Activated B cell treated with CpG ODN at 0.5 μM for 24 hours (primary cell): ENCODE measurements around the gene SDC1. TPM values are rescaled to one million over a fixed set of nuclear protein-coding genes. Genes with fewer than 3 reads are reported as not detected.

Experiments
- ATAC-seq: fragments of 200-7000 bp; cut with Tn5 transposase; one replicate; pipeline ENCODE4 v1.10.0; 2021; ENCODE audit warnings: low read depth, mild to moderate bottlenecking, moderate library complexity
- CTCF ChIA-PET: fragments of 350-600 bp; sonication (Branson Sonifier 250); formaldehyde crosslinking; loops from one replicate; lab custom pipeline; 2021; ENCODE audit warnings: antibody characterized with exemption; lab: Charles Lee
- POLR2A ChIA-PET: fragments of 350-600 bp; sonication (Branson Sonifier 250); formaldehyde crosslinking; loops from one replicate; lab custom pipeline; 2021; ENCODE audit warnings: antibody characterized with exemption; lab: Charles Lee
- DNase-seq: peaks from one replicate; pipeline ENCODE4 v3.0.0; 2022
- H3K27ac Mint-ChIP-seq: one replicate; pipeline ENCODE4 v1.8.0; 2020; ENCODE audit warnings: mixed read lengths
- H3K27me3 Mint-ChIP-seq: one replicate; pipeline ENCODE4 v1.8.0; 2021; ENCODE audit warnings: mixed read lengths
- H3K36me3 Mint-ChIP-seq: one replicate; pipeline ENCODE4 v1.8.0; 2021; ENCODE audit warnings: low read depth, mixed read lengths
- H3K4me1 Mint-ChIP-seq: one replicate; pipeline ENCODE4 v1.8.0; 2021; ENCODE audit warnings: mixed read lengths
- H3K4me3 Mint-ChIP-seq: one replicate; pipeline ENCODE4 v1.8.0; 2020; ENCODE audit warnings: mild to moderate bottlenecking, mixed read lengths
- H3K9me3 Mint-ChIP-seq: one replicate; pipeline ENCODE4 v1.8.0; 2020; ENCODE audit warnings: mixed read lengths
- intact Hi-C: fragments of 100-400 bp; cut with micrococcal nuclease; formaldehyde crosslinking; loops from one replicate; pipeline ENCODE4 v1.15.1; 2024
- total RNA-seq: library from RNA; stranded (reverse); gene quantifications from 2 replicates; pipeline ENCODE4 v1.2.3, GENCODE V29; 2022
- TF ChIP-seq, protein P1 (sequence below): fragments of 200-600 bp; IDR thresholded peaks from one replicate; pipeline ENCODE4 v1.8.0; 2022; ENCODE audit warnings: antibody characterized with exemption, mild to moderate bottlenecking

SDC1 gene
- total RNA-seq, 1 donor from 2014 or later: not detected

DNA sequence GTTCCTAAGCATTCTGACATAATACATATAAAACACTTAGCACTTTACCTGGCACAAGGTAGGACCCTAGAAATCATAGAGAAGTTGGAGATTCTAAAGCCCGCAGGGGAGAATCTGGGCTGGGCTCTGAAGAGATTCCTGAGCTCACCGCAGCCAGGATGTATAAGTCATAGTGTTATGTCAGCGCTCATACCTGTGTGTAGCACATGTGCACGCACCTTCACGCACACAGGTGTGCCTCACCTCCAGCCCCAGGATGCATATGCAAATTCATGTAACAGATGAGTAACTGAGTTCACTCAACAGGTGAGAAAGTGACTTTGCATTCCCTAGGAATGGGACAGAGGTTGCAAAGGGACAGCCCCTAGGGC lies 7.9 kb upstream of the SDC1 start:
- H3K4me3 Mint-ChIP-seq: no peak overlapping the region
- intact Hi-C loops: no loop called here
- no peak for DNase-seq
- ATAC-seq: no peak
- H3K27me3 Mint-ChIP-seq: peaks cover 33% of the 10 kb centered on the region
- no peaks in the 10 kb centered on the region for H3K9me3 Mint-ChIP-seq
- H3K4me1 Mint-ChIP-seq: no peaks in the 10 kb centered on the region
- POLR2A ChIA-PET: no interaction called here
- TF ChIP-seq, protein P1, sequence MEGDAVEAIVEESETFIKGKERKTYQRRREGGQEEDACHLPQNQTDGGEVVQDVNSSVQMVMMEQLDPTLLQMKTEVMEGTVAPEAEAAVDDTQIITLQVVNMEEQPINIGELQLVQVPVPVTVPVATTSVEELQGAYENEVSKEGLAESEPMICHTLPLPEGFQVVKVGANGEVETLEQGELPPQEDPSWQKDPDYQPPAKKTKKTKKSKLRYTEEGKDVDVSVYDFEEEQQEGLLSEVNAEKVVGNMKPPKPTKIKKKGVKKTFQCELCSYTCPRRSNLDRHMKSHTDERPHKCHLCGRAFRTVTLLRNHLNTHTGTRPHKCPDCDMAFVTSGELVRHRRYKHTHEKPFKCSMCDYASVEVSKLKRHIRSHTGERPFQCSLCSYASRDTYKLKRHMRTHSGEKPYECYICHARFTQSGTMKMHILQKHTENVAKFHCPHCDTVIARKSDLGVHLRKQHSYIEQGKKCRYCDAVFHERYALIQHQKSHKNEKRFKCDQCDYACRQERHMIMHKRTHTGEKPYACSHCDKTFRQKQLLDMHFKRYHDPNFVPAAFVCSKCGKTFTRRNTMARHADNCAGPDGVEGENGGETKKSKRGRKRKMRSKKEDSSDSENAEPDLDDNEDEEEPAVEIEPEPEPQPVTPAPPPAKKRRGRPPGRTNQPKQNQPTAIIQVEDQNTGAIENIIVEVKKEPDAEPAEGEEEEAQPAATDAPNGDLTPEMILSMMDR: no peak
- no peaks in the 10 kb centered on the region for H3K36me3 Mint-ChIP-seq
- CTCF ChIA-PET: no interaction called here
- no peak overlapping the region for H3K27ac Mint-ChIP-seq

DNA sequence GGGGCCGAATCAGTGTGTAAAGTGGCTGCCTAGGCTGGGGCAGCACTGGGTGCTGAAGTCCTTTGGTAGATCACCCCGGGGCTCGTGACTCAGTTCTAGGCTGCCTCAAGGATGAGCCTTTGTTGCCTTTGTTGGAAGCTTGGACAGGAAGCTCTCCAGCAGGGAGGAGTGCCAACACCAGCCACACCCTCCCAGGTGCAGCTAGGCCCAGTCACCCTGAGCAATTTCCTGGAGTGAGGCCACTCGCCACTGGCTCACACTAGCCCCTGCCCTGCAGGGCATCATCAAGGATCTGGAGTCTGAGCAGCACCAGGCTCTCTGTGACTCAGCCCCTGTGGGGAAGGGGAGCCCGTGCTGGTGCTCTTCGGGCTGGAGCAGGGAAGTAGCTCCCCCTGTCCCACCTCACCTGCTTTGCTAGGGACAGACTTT lies 6.7 kb upstream of the SDC1 start:
- ATAC-seq (no peak), DNase-seq (no peak)
- TF ChIP-seq, protein P1: no peak
- Mint-ChIP-seq H3K27ac (no peak overlapping the region), H3K27me3 (peaks cover 33% of the 10 kb centered on the region), H3K4me1 (no peaks in the 10 kb centered on the region), H3K36me3 (no peaks in the 10 kb centered on the region), H3K4me3 (no peak overlapping the region), H3K9me3 (no peaks in the 10 kb centered on the region)
- intact Hi-C loops: no loop called here
- ChIA-PET CTCF (no interaction called here), POLR2A (no interaction called here)

DNA sequence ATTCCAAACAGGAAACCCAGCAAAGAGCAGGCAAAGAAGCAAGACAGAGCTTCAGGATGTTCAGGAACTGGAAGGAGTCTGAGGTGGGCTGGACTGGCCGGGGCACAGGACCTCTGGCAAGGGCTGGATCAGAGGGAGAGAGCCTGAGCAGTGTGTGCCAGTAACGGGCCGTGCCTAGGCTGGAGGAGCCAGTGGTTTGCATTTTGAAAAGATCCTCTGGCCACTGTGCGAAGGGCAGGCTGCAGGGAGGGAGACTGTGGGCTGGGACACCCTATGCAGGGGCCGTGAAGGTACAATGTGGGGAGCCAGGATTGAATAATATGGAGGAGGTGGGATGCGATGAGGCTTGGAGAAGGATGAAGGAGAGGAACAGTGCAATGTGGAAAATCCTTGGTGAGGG lies 6.2 kb upstream of the SDC1 start:
- CTCF ChIA-PET: no interaction called here
- Mint-ChIP-seq H3K4me1 (no peaks in the 10 kb centered on the region), H3K36me3 (no peaks in the 10 kb centered on the region), H3K9me3 (no peaks in the 10 kb centered on the region), H3K4me3 (no peak overlapping the region), H3K27me3 (peaks cover 31% of the 10 kb centered on the region), H3K27ac (no peak overlapping the region)
- ATAC-seq (no peak), DNase-seq (no peak)
- intact Hi-C loops: no loop called here
- POLR2A ChIA-PET: no interaction called here
- TF ChIP-seq, protein P1: no peak

DNA sequence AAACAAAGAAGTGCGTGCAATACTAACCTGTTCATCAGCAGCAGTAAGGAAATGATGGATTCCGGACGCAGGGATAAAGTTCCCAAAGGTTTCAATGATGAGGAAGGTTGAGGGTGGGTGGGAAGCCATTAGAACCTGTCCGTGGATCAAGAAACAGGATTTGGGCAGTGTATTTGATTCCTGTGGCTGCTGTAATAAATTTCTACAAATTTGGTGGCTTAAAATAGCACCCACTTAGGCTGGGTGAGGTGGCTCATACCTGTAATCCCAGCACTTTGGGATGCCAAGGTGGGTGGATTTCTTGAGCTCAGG lies 5.1 kb upstream of the SDC1 start:
- H3K4me3 Mint-ChIP-seq: no peak overlapping the region

DNA sequence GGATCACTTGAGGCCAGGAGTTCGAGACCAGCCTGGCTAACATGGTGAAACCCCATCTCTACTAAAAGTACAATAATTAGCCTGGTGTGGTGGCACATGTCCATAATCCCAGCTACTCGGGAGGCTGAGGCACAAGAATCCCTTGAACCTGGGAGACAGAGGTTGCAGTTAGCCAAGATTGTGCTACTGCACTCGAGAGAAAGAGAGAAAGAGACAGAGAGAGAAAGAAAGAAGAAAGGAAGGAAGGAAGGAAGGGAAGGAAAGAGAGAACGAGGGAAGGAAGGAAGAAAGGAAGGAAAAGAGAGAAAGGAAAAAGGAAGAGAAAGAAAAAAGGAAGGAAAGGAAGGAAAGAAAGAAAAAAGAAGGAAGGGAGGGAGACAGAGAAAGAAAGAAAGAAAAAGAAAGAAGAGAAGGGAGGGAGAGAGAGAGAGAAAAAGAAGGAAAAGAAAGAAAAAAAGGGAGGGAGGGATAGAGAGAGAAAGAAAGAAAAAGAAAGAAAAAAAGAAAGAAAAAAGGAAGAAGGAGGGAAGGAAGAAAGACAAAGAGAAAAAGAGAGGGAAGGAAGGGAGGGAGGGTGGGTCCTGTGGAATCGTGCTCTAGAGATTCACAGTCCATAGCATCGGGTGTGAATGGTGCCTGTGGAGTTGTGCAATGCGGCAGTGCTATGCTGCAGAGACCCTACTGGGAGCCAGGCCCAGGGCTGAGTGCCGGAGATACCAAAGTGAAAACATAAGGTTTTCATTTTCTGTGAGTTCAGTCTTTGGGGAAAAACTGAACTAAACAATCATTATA lies 4.6 kb upstream of the SDC1 start:
- POLR2A ChIA-PET: no interaction called here
- TF ChIP-seq, protein P1: no peak
- peaks cover 7% of the 10 kb centered on the region for H3K4me1 Mint-ChIP-seq
- no peaks in the 10 kb centered on the region for H3K36me3 Mint-ChIP-seq
- DNase-seq: no peak
- intact Hi-C loops: loop anchor here (10.0 kb wide), 2 partner anchors 245 to 425 kb away; partner anchors contain the start of gene HS1BP3
- H3K27ac Mint-ChIP-seq: no peak overlapping the region
- no peak for ATAC-seq
- H3K9me3 Mint-ChIP-seq: no peaks in the 10 kb centered on the region
- peaks cover 37% of the 10 kb centered on the region for H3K27me3 Mint-ChIP-seq
- CTCF ChIA-PET: interaction anchor here (0.7 kb wide), 1 partner anchor 17 kb away, joined by 5 read pairs; no protein-coding TSS in a partner anchor
- H3K4me3 Mint-ChIP-seq: no peak overlapping the region

More for the DNA sequence above, 5.1 kb upstream of the SDC1 start:
- DNase-seq: no peak
- Mint-ChIP-seq H3K27me3 (peaks cover 37% of the 10 kb centered on the region), H3K27ac (no peak overlapping the region), H3K36me3 (no peaks in the 10 kb centered on the region), H3K4me1 (peaks cover 7% of the 10 kb centered on the region), H3K9me3 (no peaks in the 10 kb centered on the region)
- no peak for ATAC-seq
- ChIA-PET CTCF (no interaction called here), POLR2A (no interaction called here)
- TF ChIP-seq, protein P1: no peak
- intact Hi-C loops: no loop called here
